Measurements from ENCODE around the gene SMIM20. TPM values are rescaled to one million over a fixed set of nuclear protein-coding genes. Genes with fewer than 3 reads are reported as not detected.

Gene SMIM20
- total and polyA plus RNA-seq, 2 of the 4 experiments (the other 2 are of a cell fraction): 13.6 to 23.1 TPM

DNA sequence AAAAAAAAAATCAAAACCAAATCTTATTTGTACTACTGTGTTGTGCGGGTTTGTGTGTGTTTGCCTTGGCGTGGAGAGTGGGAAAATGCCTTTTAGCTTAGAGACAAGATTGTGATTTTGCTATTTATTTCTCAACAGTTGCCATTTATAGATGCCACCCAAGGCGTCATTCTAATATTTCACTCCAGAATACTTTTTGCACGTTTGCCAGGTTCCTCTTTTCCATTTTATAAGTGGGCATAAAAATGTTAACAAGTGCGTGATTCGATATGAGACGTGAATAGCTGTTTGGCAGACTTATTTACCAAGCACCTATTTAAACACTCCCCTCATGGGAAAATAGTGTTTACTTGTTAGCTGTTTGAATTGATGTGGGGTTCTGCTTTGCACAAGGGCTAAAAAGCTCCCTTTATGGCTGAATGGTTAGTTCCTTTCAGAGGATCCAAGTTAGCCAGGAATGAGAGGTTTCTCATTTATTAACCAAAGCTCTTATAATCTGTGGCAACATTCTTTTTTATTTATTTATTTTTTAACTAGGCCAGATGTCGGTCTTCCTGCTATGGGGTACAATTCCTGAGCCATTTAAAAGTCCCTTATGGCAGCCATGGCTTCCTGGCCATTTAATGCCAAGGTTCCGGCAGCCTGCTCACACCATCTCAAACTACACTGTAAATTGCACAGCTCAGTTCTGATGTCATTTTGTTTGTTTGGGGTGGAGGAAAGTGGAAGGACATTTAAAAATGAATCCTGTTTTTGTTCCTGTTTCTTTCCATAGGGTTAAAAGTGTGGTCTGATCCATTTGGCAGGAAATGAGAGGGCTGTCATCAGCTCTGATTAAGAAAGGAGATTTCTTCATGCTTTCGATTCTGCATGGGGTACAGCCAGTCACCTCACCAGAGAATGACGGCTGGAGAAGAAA lies 14.6 kb downstream of the SMIM20 start:
- H3K79me1 ChIP-seq (ENCODE audit: low read depth in 1 of 2, low read length in 2 of 2): peaks cover 0 to 6% of the 10 kb centered on the region in 2 experiments; a peak in 1 of 4 replicates
- no peak overlapping the region for H2BK5ac ChIP-seq (ENCODE audit: low read depth, low read length, poor library complexity, severe bottlenecking)
- peak; percentile 47 for DNase-seq
- no peak overlapping the region for H3K9ac ChIP-seq (ENCODE audit: low read depth, low read length)
- dilution Hi-C loops (cut with HindIII; ENCODE audit: low sequenced_read_pairs, unreplicated experiment): no loop called here
- peak overlapping the region; percentile 83 for H3K4me2 ChIP-seq (ENCODE audit: low read depth, low read length)
- H4K20me1 ChIP-seq (ENCODE audit: insufficient read depth, low read length): no peaks in the 10 kb centered on the region
- WGBS, 2 experiments (ENCODE audit: extremely low coverage in 2 of 2, insufficient read length in 1 of 2): no CpG with 5 or more reads among the region's 11 CpGs
- no TSS peak for BruUV-seq (replicated peaks)
- H4K8ac ChIP-seq (ENCODE audit: low read depth in 2 of 2, low read length in 2 of 2): peak overlapping the region in 1 of 2 experiments; percentile 2; a peak in 1 of 4 replicates
- no peak overlapping the region for H2BK15ac ChIP-seq (ENCODE audit: low read depth, low read length)
- H3K4me3 ChIP-seq (ENCODE audit: insufficient read depth, low read depth, low read length): no peak overlapping the region; the same call in 1 of the 2 replicates
- no peaks in the 10 kb centered on the region for H3K9me1 ChIP-seq (ENCODE audit: insufficient read depth, low read length)
- in situ Hi-C loops (cut with MboI; ENCODE audit: low sequenced_read_pairs): no loop called here
- H2BK120ac ChIP-seq (ENCODE audit: low read depth, low read length): no peak overlapping the region
- no peak overlapping the region for H4K91ac ChIP-seq (ENCODE audit: insufficient read depth, low read depth, low read length)
- H2AK9ac ChIP-seq (replicated peaks; ENCODE audit: low read depth, low read length, poor library complexity): no peak overlapping the region
- peak overlapping the region; percentile 17; the same call in 1 of the 2 replicates for H3K14ac ChIP-seq (replicated peaks; ENCODE audit: low read depth, low read length)
- TF ChIP-seq POLR2A (IDR thresholded peaks at IDR 0.05; ENCODE audit: low read depth, low read length) (no peak), RFX5 (IDR thresholded peaks at IDR 0.05; ENCODE audit: low read depth, low read length) (no peak), RAD21 (IDR thresholded peaks at IDR 0.05; ENCODE audit: low read length) (no peak), RCOR1 (IDR thresholded peaks at IDR 0.05; ENCODE audit: insufficient replicate concordance, low read length) (no peak), NFE2L2 (IDR thresholded peaks at IDR 0.05; ENCODE audit: low read depth, low read length) (no peak), MXI1 (IDR thresholded peaks at IDR 0.05; ENCODE audit: borderline replicate concordance, low read depth, low read length) (no peak)
- TF ChIP-seq, protein P1, sequence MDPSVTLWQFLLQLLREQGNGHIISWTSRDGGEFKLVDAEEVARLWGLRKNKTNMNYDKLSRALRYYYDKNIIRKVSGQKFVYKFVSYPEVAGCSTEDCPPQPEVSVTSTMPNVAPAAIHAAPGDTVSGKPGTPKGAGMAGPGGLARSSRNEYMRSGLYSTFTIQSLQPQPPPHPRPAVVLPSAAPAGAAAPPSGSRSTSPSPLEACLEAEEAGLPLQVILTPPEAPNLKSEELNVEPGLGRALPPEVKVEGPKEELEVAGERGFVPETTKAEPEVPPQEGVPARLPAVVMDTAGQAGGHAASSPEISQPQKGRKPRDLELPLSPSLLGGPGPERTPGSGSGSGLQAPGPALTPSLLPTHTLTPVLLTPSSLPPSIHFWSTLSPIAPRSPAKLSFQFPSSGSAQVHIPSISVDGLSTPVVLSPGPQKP (IDR thresholded peaks at IDR 0.05; ENCODE audit: borderline replicate concordance, low read depth, low read length): no peak
- 0 out of 2 replicates have a peak overlapping the region, but pooled peaks have one; percentile 15 for H3K27ac ChIP-seq (ENCODE audit: insufficient read depth, low read length)
- no peaks in the 10 kb centered on the region for H3K9me3 ChIP-seq (ENCODE audit: control insufficient read depth, insufficient read depth, low read length)
- CTCF ChIA-PET: interaction anchor here (0.8 to 1.1 kb wide), 2 partner anchors 59 to 114 kb away, joined by 4 read pairs; no protein-coding TSS in a partner anchor
- H2AFZ ChIP-seq (replicated peaks; ENCODE audit: low read length, poor library complexity): peak overlapping the region; percentile 72
- no peaks in the 10 kb centered on the region for H3K36me3 ChIP-seq (ENCODE audit: control insufficient read depth, insufficient read depth, low read length)
- no peak overlapping the region for H3K56ac ChIP-seq (ENCODE audit: extremely low read depth, insufficient read depth, low read length)
- no peak overlapping the region for H2AK5ac ChIP-seq (ENCODE audit: low read depth, low read length)
- no peak overlapping the region for H3K23ac ChIP-seq (ENCODE audit: low read depth, low read length)
- no peaks in the 10 kb centered on the region for H3K27me3 ChIP-seq (ENCODE audit: control insufficient read depth, insufficient read depth, low read length)
- peak; percentile 67 for ATAC-seq (ENCODE audit: low read depth)
- no peak overlapping the region for H4K5ac ChIP-seq (ENCODE audit: low read depth, low read length)
- 0 out of 2 replicates have a peak overlapping the region, but pooled peaks have one; percentile 57 for H3K18ac ChIP-seq (ENCODE audit: low read depth, low read length)
- H3K4ac ChIP-seq (ENCODE audit: low read depth, low read length): no peak overlapping the region
- H2BK20ac ChIP-seq (ENCODE audit: low read depth, low read length): no peak overlapping the region
- POLR2A ChIA-PET (ENCODE audit: unreplicated experiment): no interaction called here
- peaks cover 4% of the 10 kb centered on the region for H3K4me1 ChIP-seq (ENCODE audit: control insufficient read depth, insufficient read depth, low read length)
- intact Hi-C loops (cut with micrococcal nuclease): loop anchor here (5.0 to 10.0 kb wide), 2 partner anchors 394 to 486 kb away; partner anchors contain the start of gene RBPJ

Measured in IMR-90 (cell line).